K562 (cell line): ENCODE measurements around the gene GABARAPL2. TPM values are rescaled to one million over a fixed set of nuclear protein-coding genes. Genes with fewer than 3 reads are reported as not detected.

Experiments
- ATAC-seq: fragments of 200-7000 bp; cut with Tn5 transposase; 3 replicates; pipeline ENCODE4 v1.9.1; 2020; ENCODE audit warnings: moderate library complexity
- BruUV-seq: library from RNA; stranded (reverse); fragments of 400-500 nt; replicated peaks from 2 replicates; lab custom pipeline; 2021; lab: Mats Ljungman, UMichigan
- CTCF ChIA-PET: fragments of 300-600 bp; formaldehyde crosslinking; extraction: SDS; loops from one replicate; lab custom pipeline; 2021; ENCODE audit warnings: low intra/inter-chr PET ratio; lab: Yijun Ruan, JAX
- POLR2A ChIA-PET: fragments of 300-600, 350-650 bp; sonication (Branson Sonifier 250); formaldehyde crosslinking; extraction: SDS; loops from one replicate; lab custom pipeline; 2021; ENCODE audit warnings: antibody characterized with exemption, inconsistent platforms; lab: Yijun Ruan, JAX
- DNase-seq, 4 experiments: peaks; one replicate each; pipeline versions ENCODE4 v3.0.0 to v3.0.0-alpha.2; 2011 to 2018; ENCODE audit warnings: low spot score in 3 of 4, mixed read lengths in 3 of 4; ENCODE audit errors: extremely low read depth in 1 of 4
- FAIRE-seq: peaks from 2 replicates; lab custom pipeline; 2011; peaks lifted over from hg19 to GRCh38; lab: Jason Lieb, UNC
- H2AFZ ChIP-seq: 2 replicates; pipeline ENCODE4 v1.6.0; 2011; ENCODE audit warnings: low read depth, low read length, control low read depth, inconsistent platforms
- H3K27ac ChIP-seq: fragments of 200-600 bp; 3 replicates; pipeline ENCODE4 v1.8.0; 2011; ENCODE audit warnings: low read depth, mild to moderate bottlenecking, control low read depth, inconsistent platforms, low read length, moderate library complexity, mixed read lengths; ENCODE audit errors: extremely low read depth
- H3K27me3 ChIP-seq, 2 experiments: fragments of 300-600 bp in 1 of 2; 2 replicates in 1 of 2; 3 replicates in 1 of 2; pipeline versions ENCODE4 v1.6.0 to v1.8.0; 2011; ENCODE audit warnings: inconsistent platforms in 2 of 2, low read length in 2 of 2, mild to moderate bottlenecking in 1 of 2, mixed read lengths in 1 of 2, moderate library complexity in 1 of 2; ENCODE audit not compliant: control insufficient read depth in 2 of 2, insufficient read depth in 2 of 2
- H3K36me3 ChIP-seq: fragments of 300-600 bp; 3 replicates; pipeline ENCODE4 v1.8.0; 2011; ENCODE audit warnings: mild to moderate bottlenecking, low read length, inconsistent platforms; ENCODE audit not compliant: control insufficient read depth, insufficient read depth
- H3K4me1 ChIP-seq, 2 experiments: fragments of 200-600 bp in 1 of 2; replicated peaks in 1 of 2; 2 replicates in 1 of 2; 3 replicates in 1 of 2; pipeline versions ENCODE4 v1.5.1 to v1.8.0; 2011; ENCODE audit warnings: inconsistent platforms in 2 of 2, low read length in 2 of 2, mild to moderate bottlenecking in 1 of 2, mixed read lengths in 1 of 2, moderate library complexity in 1 of 2; ENCODE audit not compliant: control insufficient read depth in 2 of 2, insufficient read depth in 2 of 2
- H3K4me2 ChIP-seq: 2 replicates; pipeline ENCODE4 v1.6.1; 2011; ENCODE audit warnings: low read length, control low read depth, inconsistent platforms, mixed read lengths; ENCODE audit not compliant: insufficient read depth
- H3K4me3 ChIP-seq: fragments of 200-600 bp; sonication (generic), shearing (Covaris generic); 2 replicates; pipeline ENCODE4 v1.5.1; 2016; ENCODE audit warnings: control low read depth, inconsistent platforms
- H3K79me2 ChIP-seq: fragments of 200-600 bp; 3 replicates; pipeline ENCODE4 v1.8.0; 2011; ENCODE audit warnings: low read length, inconsistent platforms; ENCODE audit not compliant: control insufficient read depth, insufficient read depth
- H3K9ac ChIP-seq, 2 experiments: 2 replicates each; pipeline versions ENCODE4 v1.6.0 to v1.6.1; 2011; ENCODE audit warnings: low read depth in 2 of 2, low read length in 2 of 2, control low read depth in 1 of 2, inconsistent platforms in 1 of 2, mild to moderate bottlenecking in 1 of 2, mixed read lengths in 1 of 2; ENCODE audit not compliant: insufficient read depth in 1 of 2
- H3K9me1 ChIP-seq: one replicate; pipeline ENCODE4 v1.6.0; 2011; ENCODE audit warnings: inconsistent platforms, mild to moderate bottlenecking, low read length, moderate library complexity; ENCODE audit not compliant: control insufficient read depth, insufficient read depth
- H3K9me3 ChIP-seq: replicated peaks from 2 replicates; pipeline ENCODE4 v1.5.1; 2011; ENCODE audit warnings: low read depth, low read length, inconsistent platforms; ENCODE audit not compliant: control insufficient read depth, insufficient read depth
- H4K20me1 ChIP-seq: replicated peaks from 2 replicates; pipeline ENCODE4 v1.6.1; 2011; ENCODE audit warnings: low read length, inconsistent platforms, mixed read lengths; ENCODE audit not compliant: control insufficient read depth, insufficient read depth
- ATF7 ChIP-seq: fragments of 450-650 bp; IDR thresholded peaks from 2 replicates; pipeline ENCODE4 v1.7.1; 2014; ENCODE audit warnings: mild to moderate bottlenecking, moderate library complexity
- E2F8 ChIP-seq: fragments of 450-650 bp; IDR thresholded peaks from 2 replicates; pipeline ENCODE4 v1.7.1; 2018; ENCODE audit warnings: mild to moderate bottlenecking, low read depth; ENCODE audit not compliant: partially characterized antibody
- GABPA ChIP-seq: fragments of 200-800 bp; sonication (Bioruptor generic); conservative IDR thresholded peaks from 2 replicates; pipeline ENCODE4 v1.6.1; 2016; ENCODE audit warnings: low read depth, missing genetic modification characterization, missing compliant biosample characterization
- HDGF ChIP-seq: fragments of 450-650 bp; IDR thresholded peaks from 2 replicates; pipeline ENCODE4 v1.6.1; 2016
- MIER1 ChIP-seq: fragments of 450-650 bp; IDR thresholded peaks from 2 replicates; pipeline ENCODE4 v1.6.1; 2016; ENCODE audit warnings: antibody characterized with exemption, mild to moderate bottlenecking, low read depth
- NBN ChIP-seq: fragments of 450-650 bp; IDR thresholded peaks from 2 replicates; pipeline ENCODE4 v1.6.1; 2016; ENCODE audit warnings: low read depth, mild to moderate bottlenecking
- POLR2AphosphoS5 ChIP-seq: IDR thresholded peaks from 2 replicates; pipeline ENCODE4 v1.6.1; 2011; ENCODE audit warnings: mild to moderate bottlenecking, low read depth, low read length, moderate library complexity; ENCODE audit not compliant: control insufficient read depth, insufficient read depth
- PURB ChIP-seq: sonication (generic); formaldehyde crosslinking; IDR thresholded peaks from 2 replicates; pipeline ENCODE4 v1.9.0; 2021; ENCODE audit warnings: low read depth, mild to moderate bottlenecking, missing genetic modification reagents
- RNF219 ChIP-seq: fragments of 250-450 bp; sonication (Bioruptor Pico); IDR thresholded peaks from 2 replicates; pipeline ENCODE4 v1.5.0; 2022; ENCODE audit warnings: mild to moderate bottlenecking
- YBX1 ChIP-seq: fragments of 450-650 bp; IDR thresholded peaks from 2 replicates; pipeline ENCODE4 v1.7.1; 2016; ENCODE audit warnings: mild to moderate bottlenecking
- ZBTB7A ChIP-seq: IDR thresholded peaks from 2 replicates; pipeline ENCODE4 v1.6.1; 2011; ENCODE audit warnings: low read depth, mild to moderate bottlenecking, low read length, moderate library complexity, borderline replicate concordance; ENCODE audit not compliant: control insufficient read depth
- ZNF143 ChIP-seq: sonication (generic); formaldehyde crosslinking; IDR thresholded peaks from 2 replicates; pipeline ENCODE4 v1.9.0; 2022; ENCODE audit warnings: mild to moderate bottlenecking, missing genetic modification reagents
- ZNF354B ChIP-seq: fragments of 250-450 bp; sonication (Bioruptor Pico); IDR thresholded peaks from 2 replicates; pipeline ENCODE4 v1.4.0; 2020
- WGBS: fragments of 100-300 bp; shearing (Covaris generic); methylation state at CpG from one replicate; pipeline ENCODE4 v1.1.6; 2016; ENCODE audit warnings: low coverage, mixed read lengths; ENCODE audit not compliant: insufficient coverage; ENCODE audit errors: missing lambda C conversion rate; 5-methylcytosine and 5-hydroxymethylcytosine counted together
- in situ Hi-C: fragments of 300-500 bp; cut with MboI; formaldehyde crosslinking; loops from 4 replicates; pipeline ENCODE4 v1.15.0; 2018; ENCODE audit warnings: inconsistent platforms, mixed read lengths
- intact Hi-C: fragments of 100-400 bp; cut with micrococcal nuclease; formaldehyde crosslinking; loops from 2 replicates; pipeline ENCODE4 v1.14.2; 2022
- polyA plus RNA-seq, 8 experiments: library from polyadenylated mRNA; depleted of rRNA in 4 of 8; stranded (reverse) in 5 of 8; unstranded in 3 of 8; fragments of >200 nt; fragmentation: Nextera tagmentation in 2 of 8; fragmentation: Illumina TruSeq in 1 of 8; extraction: Ambion mirVana in 2 of 8; extraction: Trizol in 1 of 8; gene quantifications; 2 replicates each; pipeline versions ENCODE4 v1.2.1 to v1.2.3, GENCODE V29; 2011 to 2014; ENCODE audit warnings: inconsistent platforms in 1 of 8, missing spikeins in 1 of 8
- total RNA-seq, 7 experiments: library from RNA; depleted of rRNA in 6 of 7; stranded (reverse); fragments of >200 nt in 6 of 7; fragmentation: Illumina TruSeq in 2 of 7; extraction: Trizol in 2 of 7; gene quantifications; 2 replicates each; pipeline versions ENCODE4 v1.2.1 to v1.2.3, GENCODE V29; 2011 to 2021; ENCODE audit warnings: low replicate concordance in 1 of 7
- TF ChIP-seq, protein P1 (sequence below): fragments of 250-450 bp; sonication (Bioruptor Pico); IDR thresholded peaks from 2 replicates; pipeline ENCODE4 v1.8.0; 2021; ENCODE audit warnings: moderate library complexity, mild to moderate bottlenecking, inconsistent platforms
- TF ChIP-seq, protein P2 (sequence below), 2 experiments: fragments of 450-650 bp; conservative IDR thresholded peaks; 2 replicates each; pipeline ENCODE4 v1.6.1; 2017; ENCODE audit warnings: mild to moderate bottlenecking in 2 of 2, moderate library complexity in 2 of 2

The GABARAPL2 gene
- total and polyA plus RNA-seq, 9 of the 15 experiments (the other 6 are each of a cell fraction or from before 2014, with no cell fraction given): 42.1 to 288 (median 91.8) TPM

DNA sequence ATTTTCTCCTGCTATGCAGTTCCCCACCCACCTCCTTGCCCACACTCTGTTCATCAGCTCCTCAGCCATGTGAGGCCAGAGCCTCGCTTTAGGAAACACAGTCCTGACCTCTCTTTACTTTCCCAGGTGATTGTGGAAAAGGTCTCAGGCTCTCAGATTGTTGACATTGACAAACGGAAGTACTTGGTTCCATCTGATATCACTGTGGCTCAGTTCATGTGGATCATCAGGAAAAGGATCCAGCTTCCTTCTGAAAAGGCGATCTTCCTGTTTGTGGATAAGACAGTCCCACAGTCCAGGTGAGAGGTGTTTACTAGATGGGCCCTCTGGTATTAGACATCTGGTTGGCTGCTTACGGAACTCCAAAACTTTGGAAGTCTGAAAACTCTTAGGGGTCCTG is 1.7 kb downstream of the GABARAPL2 start:
- Histone ChIP-seq H3K4me3 (no peak overlapping the region), H3K4me2 (no peak overlapping the region), H3K27ac (no peak overlapping the region), H3K9me1 (no peaks in the 10 kb centered on the region), H3K4me1 (peaks cover 23 to 30% of the 10 kb centered on the region in 2 experiments; a peak in 4 of 5 replicates), H3K9me3 (no peaks in the 10 kb centered on the region), H3K27me3 (no peaks in the 10 kb centered on the region), H4K20me1 (peaks cover 7% of the 10 kb centered on the region; the same call in 1 of the 2 replicates), H3K79me2 (peaks cover 19% of the 10 kb centered on the region), H3K36me3 (peaks cover 54% of the 10 kb centered on the region; the same call in 2 of the 3 replicates), H3K9ac (no peak overlapping the region), H2AFZ (no peak overlapping the region)
- no TSS peak for BruUV-seq
- in situ Hi-C loops (no loop called here), intact Hi-C loops (no loop called here)
- 57% methylated on average over 4 of the region's 4 CpGs for WGBS
- CTCF ChIA-PET: no interaction called here
- no peak for FAIRE-seq
- POLR2A ChIA-PET: interaction anchor here (0.7 to 1.5 kb wide), 7 partner anchors 9 to 131 kb away, joined by 3 to 6 read pairs (median 3); no protein-coding TSS in a partner anchor
- DNase-seq: no peak
- ATAC-seq: no peak
- TF ChIP-seq YBX1: no peak
- TF ChIP-seq E2F8: no peak
- no peak for TF ChIP-seq ZNF354B (CRISPR knock-in tag)
- TF ChIP-seq NBN: no peak
- no peak for TF ChIP-seq MIER1
- TF ChIP-seq PURB (CRISPR knock-in tag): no peak
- TF ChIP-seq HDGF: no peak
- TF ChIP-seq ZBTB7A: no peak
- TF ChIP-seq ZNF143: no peak
- no peak for TF ChIP-seq GABPA (tag)
- TF ChIP-seq, protein P1, sequence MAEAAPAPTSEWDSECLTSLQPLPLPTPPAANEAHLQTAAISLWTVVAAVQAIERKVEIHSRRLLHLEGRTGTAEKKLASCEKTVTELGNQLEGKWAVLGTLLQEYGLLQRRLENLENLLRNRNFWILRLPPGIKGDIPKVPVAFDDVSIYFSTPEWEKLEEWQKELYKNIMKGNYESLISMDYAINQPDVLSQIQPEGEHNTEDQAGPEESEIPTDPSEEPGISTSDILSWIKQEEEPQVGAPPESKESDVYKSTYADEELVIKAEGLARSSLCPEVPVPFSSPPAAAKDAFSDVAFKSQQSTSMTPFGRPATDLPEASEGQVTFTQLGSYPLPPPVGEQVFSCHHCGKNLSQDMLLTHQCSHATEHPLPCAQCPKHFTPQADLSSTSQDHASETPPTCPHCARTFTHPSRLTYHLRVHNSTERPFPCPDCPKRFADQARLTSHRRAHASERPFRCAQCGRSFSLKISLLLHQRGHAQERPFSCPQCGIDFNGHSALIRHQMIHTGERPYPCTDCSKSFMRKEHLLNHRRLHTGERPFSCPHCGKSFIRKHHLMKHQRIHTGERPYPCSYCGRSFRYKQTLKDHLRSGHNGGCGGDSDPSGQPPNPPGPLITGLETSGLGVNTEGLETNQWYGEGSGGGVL (CRISPR knock-in tag): no peak
- no peak for TF ChIP-seq POLR2AphosphoS5
- TF ChIP-seq, protein P2, sequence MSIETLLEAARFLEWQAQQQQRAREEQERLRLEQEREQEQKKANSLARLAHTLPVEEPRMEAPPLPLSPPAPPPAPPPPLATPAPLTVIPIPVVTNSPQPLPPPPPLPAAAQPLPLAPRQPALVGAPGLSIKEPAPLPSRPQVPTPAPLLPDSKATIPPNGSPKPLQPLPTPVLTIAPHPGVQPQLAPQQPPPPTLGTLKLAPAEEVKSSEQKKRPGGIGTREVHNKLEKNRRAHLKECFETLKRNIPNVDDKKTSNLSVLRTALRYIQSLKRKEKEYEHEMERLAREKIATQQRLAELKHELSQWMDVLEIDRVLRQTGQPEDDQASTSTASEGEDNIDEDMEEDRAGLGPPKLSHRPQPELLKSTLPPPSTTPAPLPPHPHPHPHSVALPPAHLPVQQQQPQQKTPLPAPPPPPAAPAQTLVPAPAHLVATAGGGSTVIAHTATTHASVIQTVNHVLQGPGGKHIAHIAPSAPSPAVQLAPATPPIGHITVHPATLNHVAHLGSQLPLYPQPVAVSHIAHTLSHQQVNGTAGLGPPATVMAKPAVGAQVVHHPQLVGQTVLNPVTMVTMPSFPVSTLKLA (conservative IDR thresholded peaks at IDR 0.05): no peak
- no peak for TF ChIP-seq ATF7
- no peak for TF ChIP-seq RNF219 (CRISPR knock-in tag)
